Cardiac fibroblast (primary cell): ENCODE data around the gene MDFIC.

Experiments
- DNase-seq, 2 donors: peaks; one replicate each; pipeline versions ENCODE4 v3.0.0 to v3.0.0-alpha.2; 2010; ENCODE audit warnings: low read depth in 2 of 2
- H3K4me3 ChIP-seq, 2 donors: replicated peaks in 1 of 2; 1 replicate in 1 of 2; 2 replicates in 1 of 2; pipeline ENCODE4 v1.5.1; 2011; ENCODE audit warnings: low read depth in 2 of 2, low read length in 2 of 2, mild to moderate bottlenecking in 2 of 2, moderate library complexity in 1 of 2
- CTCF ChIP-seq: IDR thresholded peaks from one replicate; pipeline ENCODE4 v1.5.1; 2011; ENCODE audit warnings: low read depth, mild to moderate bottlenecking, low read length, inconsistent platforms

The MDFIC gene

GRCh38 chr7:114957444-114957843, 35.5 kb downstream of the MDFIC start:
- no peak overlapping the region for H3K4me3 ChIP-seq
- DNase-seq: no peak
- TF ChIP-seq CTCF: no peak

- DNase-seq: peak; percentile 7 to 68
- H3K4me3 ChIP-seq: no peak overlapping the region
- no peak for TF ChIP-seq CTCF
Measured at GRCh38 chr7:114959931-114960330, 38.0 kb downstream of the MDFIC start.

- TF ChIP-seq CTCF: no peak
- H3K4me3 ChIP-seq: no peak overlapping the region
- DNase-seq: no peak
Measured at GRCh38 chr7:114962441-114962840, 40.5 kb downstream of the MDFIC start.

GRCh38 chr7:114966156-114966555, 44.3 kb downstream of the MDFIC start:
- TF ChIP-seq CTCF: no peak
- DNase-seq: no peak
- no peak overlapping the region for H3K4me3 ChIP-seq

GRCh38 chr7:114969096-114969495, 47.2 kb downstream of the MDFIC start:
- H3K4me3 ChIP-seq: no peak overlapping the region
- TF ChIP-seq CTCF: no peak

GRCh38 chr7:114970308-114970707, 48.4 kb downstream of the MDFIC start:
- DNase-seq: no peak
- no peak for TF ChIP-seq CTCF
- H3K4me3 ChIP-seq: no peak overlapping the region

More at GRCh38 chr7:114969096-114969495, 47.2 kb downstream of the MDFIC start:
- DNase-seq: no peak

- TF ChIP-seq CTCF: no peak
- H3K4me3 ChIP-seq: no peak overlapping the region
- DNase-seq: no peak
Measured at GRCh38 chr7:114970732-114971131, 48.8 kb downstream of the MDFIC start.
